MM.1S (cell line): ENCODE data around the gene PRR14.
A peak's percentile ranks its signal among the peaks of the same experiment; 100 is the strongest.

Experiments
- DNase-seq: peaks from one replicate; pipeline ENCODE4 v3.0.0-alpha.2; 2015
- H2AFZ ChIP-seq: fragments of 300-600 bp; sonication (generic); 2 replicates; pipeline ENCODE4 v1.6.0; 2016; ENCODE audit warnings: antibody characterized with exemption, low read length
- H3F3A ChIP-seq: fragments of 300-600 bp; sonication (generic); 2 replicates; pipeline ENCODE4 v1.6.1; 2016; ENCODE audit warnings: mild to moderate bottlenecking, antibody characterized with exemption, low read length, moderate library complexity, mixed read lengths; ENCODE audit not compliant: insufficient read depth
- H3K27ac ChIP-seq: fragments of 300-600 bp; sonication (generic); 2 replicates; pipeline ENCODE4 v1.5.1; 2016; ENCODE audit warnings: mild to moderate bottlenecking, low read length
- H3K27me3 ChIP-seq: fragments of 300-600 bp; sonication (generic); replicated peaks from 2 replicates; pipeline ENCODE4 v1.6.0; 2016; ENCODE audit warnings: low read length; ENCODE audit not compliant: insufficient read depth
- H3K36me3 ChIP-seq: fragments of 300-600 bp; sonication (generic); replicated peaks from 2 replicates; pipeline ENCODE4 v1.6.1; 2016; ENCODE audit warnings: mild to moderate bottlenecking, low read length, mixed read lengths; ENCODE audit not compliant: insufficient read depth
- H3K4me1 ChIP-seq: fragments of 300-600 bp; sonication (generic); 2 replicates; pipeline ENCODE4 v1.6.1; 2016; ENCODE audit warnings: low read length, mixed read lengths
- H3K4me2 ChIP-seq: fragments of 300-600 bp; sonication (generic); 2 replicates; pipeline ENCODE4 v1.6.0; 2016; ENCODE audit warnings: low read depth, low read length
- H3K4me3 ChIP-seq: fragments of 300-600 bp; sonication (generic); 2 replicates; pipeline ENCODE4 v1.5.1; 2016; ENCODE audit warnings: low read length, mixed read lengths
- H3K79me2 ChIP-seq: fragments of 300-600 bp; sonication (generic); 2 replicates; pipeline ENCODE4 v1.6.1; 2016; ENCODE audit warnings: mixed run types, low read length, mixed read lengths
- H3K9ac ChIP-seq: fragments of 300-600 bp; sonication (generic); 2 replicates; pipeline ENCODE4 v1.6.1; 2016; ENCODE audit warnings: low read length, mixed read lengths
- H3K9me2 ChIP-seq: fragments of 300-600 bp; sonication (generic); replicated peaks from 2 replicates; pipeline ENCODE4 v1.6.1; 2016; ENCODE audit warnings: mild to moderate bottlenecking, low read length, mixed read lengths; ENCODE audit not compliant: insufficient read depth
- H3K9me3 ChIP-seq: fragments of 300-600 bp; sonication (generic); replicated peaks from 2 replicates; pipeline ENCODE4 v1.6.1; 2016; ENCODE audit warnings: mild to moderate bottlenecking, low read length, mixed read lengths; ENCODE audit not compliant: insufficient read depth
- H4K20me1 ChIP-seq: fragments of 300-600 bp; sonication (generic); 2 replicates; pipeline ENCODE4 v1.6.1; 2016; ENCODE audit warnings: mild to moderate bottlenecking, low read length, moderate library complexity, mixed read lengths; ENCODE audit not compliant: insufficient read depth
- EZH2 ChIP-seq: fragments of 300-600 bp; sonication (generic); optimal IDR thresholded peaks from 2 replicates; pipeline ENCODE3; 2017; ENCODE audit warnings: low read depth, mild to moderate bottlenecking, antibody characterized with exemption, low read length, mixed read lengths
- EZH2phosphoT487 ChIP-seq: fragments of 300-600 bp; sonication (generic); IDR thresholded peaks from 2 replicates; pipeline ENCODE4 v1.6.1; 2018; ENCODE audit warnings: antibody characterized with exemption, low read length
- TF ChIP-seq, protein P1 (sequence below): fragments of 300-600 bp; sonication (generic); IDR thresholded peaks from 2 replicates; pipeline ENCODE4 v1.5.1; 2016; ENCODE audit warnings: antibody characterized with exemption, low read length, mixed read lengths

PRR14 gene

DNA sequence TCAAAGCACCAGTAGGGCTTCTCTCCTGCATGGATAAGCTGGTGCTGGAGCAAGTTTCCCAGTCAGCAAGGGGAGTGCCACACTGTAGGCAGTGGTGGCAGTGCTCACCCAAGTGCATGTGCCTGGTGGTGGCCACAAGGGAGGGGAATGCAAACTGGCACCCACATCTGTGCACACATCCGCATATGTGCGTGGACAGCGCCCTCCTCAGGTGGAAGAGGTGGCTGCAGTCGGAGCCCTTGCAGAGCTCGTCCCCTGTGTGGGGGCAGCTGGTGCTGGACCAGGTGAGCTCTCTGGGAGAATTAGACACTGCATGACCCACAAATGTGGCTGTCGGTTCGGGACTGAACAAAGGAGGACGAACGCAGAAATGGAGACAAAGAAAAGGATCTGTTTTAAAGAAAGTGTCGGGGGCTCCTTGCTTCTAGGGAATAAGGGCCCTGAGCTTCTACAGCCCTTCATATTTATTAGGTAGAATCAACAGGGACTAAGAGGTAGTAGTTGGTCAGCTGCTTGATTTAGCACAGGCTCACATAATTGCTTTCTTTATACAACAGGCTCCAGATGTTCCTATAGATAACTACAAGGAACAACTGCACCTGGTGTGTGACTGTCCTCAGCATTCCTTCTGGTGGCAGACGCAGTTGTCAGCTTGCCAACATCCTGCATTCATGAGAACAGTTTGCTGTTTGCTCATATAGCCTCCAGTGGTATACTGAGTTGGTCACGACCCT is 35.2 kb upstream of the PRR14 start:
- Histone ChIP-seq H2AFZ (no peak overlapping the region), H3K9ac (no peak overlapping the region), H3K9me3 (no peaks in the 10 kb centered on the region), H3K27me3 (no peaks in the 10 kb centered on the region), H3K9me2 (no peaks in the 10 kb centered on the region), H3K4me3 (no peak overlapping the region), H3K4me1 (no peaks in the 10 kb centered on the region), H3F3A (no peaks in the 10 kb centered on the region), H4K20me1 (no peaks in the 10 kb centered on the region), H3K36me3 (no peaks in the 10 kb centered on the region), H3K4me2 (no peak overlapping the region), H3K27ac (no peak overlapping the region), H3K79me2 (no peaks in the 10 kb centered on the region)
- TF ChIP-seq, protein P1, sequence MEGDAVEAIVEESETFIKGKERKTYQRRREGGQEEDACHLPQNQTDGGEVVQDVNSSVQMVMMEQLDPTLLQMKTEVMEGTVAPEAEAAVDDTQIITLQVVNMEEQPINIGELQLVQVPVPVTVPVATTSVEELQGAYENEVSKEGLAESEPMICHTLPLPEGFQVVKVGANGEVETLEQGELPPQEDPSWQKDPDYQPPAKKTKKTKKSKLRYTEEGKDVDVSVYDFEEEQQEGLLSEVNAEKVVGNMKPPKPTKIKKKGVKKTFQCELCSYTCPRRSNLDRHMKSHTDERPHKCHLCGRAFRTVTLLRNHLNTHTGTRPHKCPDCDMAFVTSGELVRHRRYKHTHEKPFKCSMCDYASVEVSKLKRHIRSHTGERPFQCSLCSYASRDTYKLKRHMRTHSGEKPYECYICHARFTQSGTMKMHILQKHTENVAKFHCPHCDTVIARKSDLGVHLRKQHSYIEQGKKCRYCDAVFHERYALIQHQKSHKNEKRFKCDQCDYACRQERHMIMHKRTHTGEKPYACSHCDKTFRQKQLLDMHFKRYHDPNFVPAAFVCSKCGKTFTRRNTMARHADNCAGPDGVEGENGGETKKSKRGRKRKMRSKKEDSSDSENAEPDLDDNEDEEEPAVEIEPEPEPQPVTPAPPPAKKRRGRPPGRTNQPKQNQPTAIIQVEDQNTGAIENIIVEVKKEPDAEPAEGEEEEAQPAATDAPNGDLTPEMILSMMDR: peak; percentile 89
- no peak for TF ChIP-seq EZH2
- DNase-seq: peak; percentile 77

DNA sequence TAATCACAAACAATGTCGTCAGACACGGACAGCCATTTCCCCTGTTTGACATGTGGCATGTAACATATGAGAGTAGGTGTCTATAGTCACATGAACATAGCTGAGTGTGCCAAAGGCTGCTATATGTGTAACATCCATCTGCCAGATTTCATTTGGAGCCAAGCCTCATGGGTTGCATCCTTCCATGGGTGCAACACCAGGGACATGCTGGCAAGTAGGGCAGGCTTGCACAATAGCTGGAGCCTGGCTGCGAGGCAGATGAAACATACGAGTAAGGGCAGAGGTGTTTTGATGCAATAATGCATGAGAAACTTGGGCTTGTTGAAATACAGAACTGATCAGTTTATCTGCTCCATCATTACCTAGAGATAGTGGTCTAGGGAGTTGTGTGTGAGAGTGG is 31.6 kb upstream of the PRR14 start:
- H3K27me3 ChIP-seq: no peaks in the 10 kb centered on the region
- TF ChIP-seq EZH2phosphoT487 (no peak), EZH2 (no peak)
- TF ChIP-seq, protein P1: no peak
- H2AFZ ChIP-seq: no peak overlapping the region
- no peak overlapping the region for H3K27ac ChIP-seq
- no peak overlapping the region for H3K4me2 ChIP-seq
- no peak overlapping the region for H3K4me3 ChIP-seq
- H3F3A ChIP-seq: no peaks in the 10 kb centered on the region
- no peak overlapping the region for H3K9ac ChIP-seq
- no peaks in the 10 kb centered on the region for H3K9me2 ChIP-seq
- H4K20me1 ChIP-seq: no peaks in the 10 kb centered on the region
- no peaks in the 10 kb centered on the region for H3K79me2 ChIP-seq
- H3K36me3 ChIP-seq: no peaks in the 10 kb centered on the region
- DNase-seq: no peak
- H3K9me3 ChIP-seq: no peaks in the 10 kb centered on the region
- no peaks in the 10 kb centered on the region for H3K4me1 ChIP-seq

DNA sequence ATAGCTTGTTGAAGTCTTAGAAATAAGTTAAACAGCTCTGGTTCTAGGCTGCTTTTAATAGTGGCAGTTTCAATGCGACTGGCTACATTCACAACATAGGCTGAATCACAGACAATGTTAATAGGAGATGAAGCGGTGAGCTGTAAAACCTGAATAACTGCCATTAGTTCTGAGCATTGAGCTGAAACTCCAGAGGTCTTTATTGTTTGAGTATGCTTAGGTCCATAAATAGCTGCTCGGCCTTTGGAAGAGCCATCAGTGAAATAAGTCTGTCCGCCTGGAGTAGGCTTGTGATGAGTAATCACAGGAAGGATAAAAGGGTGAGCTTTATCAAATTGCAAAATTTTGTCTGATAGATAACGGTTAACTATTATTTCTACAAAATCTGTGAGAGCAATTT is 31.1 kb upstream of the PRR14 start:
- Histone ChIP-seq H4K20me1 (no peaks in the 10 kb centered on the region), H3K4me3 (no peak overlapping the region), H3K79me2 (no peaks in the 10 kb centered on the region), H3K9me3 (no peaks in the 10 kb centered on the region), H3K4me1 (no peaks in the 10 kb centered on the region), H3K36me3 (no peaks in the 10 kb centered on the region), H3K27ac (no peak overlapping the region), H2AFZ (no peak overlapping the region), H3F3A (no peaks in the 10 kb centered on the region), H3K4me2 (no peak overlapping the region), H3K27me3 (no peaks in the 10 kb centered on the region), H3K9me2 (no peaks in the 10 kb centered on the region), H3K9ac (no peak overlapping the region)
- TF ChIP-seq EZH2: no peak
- TF ChIP-seq, protein P1: no peak
- no peak for TF ChIP-seq EZH2phosphoT487
- DNase-seq: no peak
